Dedifferentiated amniotic fluid mesenchymal stem cell (primary cell): ENCODE measurements around the gene THAP4.
"Not testable (repeated sequence)": the region's sequence is repeated elsewhere in the genome, so short reads cannot be mapped to it uniquely, and the experiment has no call there.

Experiments
- DNase-seq: peaks from one replicate; pipeline ENCODE4 v3.0.0-alpha.2; 2016; ENCODE audit errors: extremely low spot score

The THAP4 gene

DNA sequence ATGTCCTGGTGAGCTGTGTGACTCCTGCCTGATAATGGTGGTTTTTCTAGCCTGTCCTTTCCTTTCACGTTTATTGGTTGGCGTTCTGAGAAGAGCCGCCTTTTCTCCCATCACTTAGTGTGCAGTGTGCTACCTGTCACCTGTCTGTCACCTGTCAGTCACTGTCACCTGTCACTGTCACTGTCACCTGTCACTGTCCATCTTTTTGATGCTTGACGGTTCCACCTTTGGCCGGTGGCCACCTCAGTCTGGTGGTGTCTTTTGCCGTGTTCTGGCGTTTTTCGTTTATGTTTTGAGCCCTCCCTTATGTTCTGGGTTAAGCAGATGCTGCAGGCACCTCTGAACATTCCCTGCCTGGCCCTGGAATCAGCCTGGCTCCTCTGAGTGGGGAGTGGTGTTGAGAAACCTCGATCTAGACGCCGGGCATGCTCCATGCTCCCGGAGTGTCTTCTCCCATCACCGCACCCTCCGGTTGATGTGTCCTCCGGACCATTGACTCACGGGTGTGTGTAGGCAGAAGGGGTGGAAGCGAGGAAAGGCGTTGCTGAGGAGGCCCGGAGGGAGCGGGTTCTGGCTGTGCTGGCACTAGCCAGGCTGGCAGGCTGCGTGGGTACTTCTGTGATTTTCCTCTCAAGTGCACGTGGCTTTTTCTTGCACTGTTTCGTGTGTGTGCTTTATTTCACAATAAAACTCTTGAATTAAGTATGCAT is 28.9 kb upstream of the THAP4 start:
- DNase-seq: no peak

DNA sequence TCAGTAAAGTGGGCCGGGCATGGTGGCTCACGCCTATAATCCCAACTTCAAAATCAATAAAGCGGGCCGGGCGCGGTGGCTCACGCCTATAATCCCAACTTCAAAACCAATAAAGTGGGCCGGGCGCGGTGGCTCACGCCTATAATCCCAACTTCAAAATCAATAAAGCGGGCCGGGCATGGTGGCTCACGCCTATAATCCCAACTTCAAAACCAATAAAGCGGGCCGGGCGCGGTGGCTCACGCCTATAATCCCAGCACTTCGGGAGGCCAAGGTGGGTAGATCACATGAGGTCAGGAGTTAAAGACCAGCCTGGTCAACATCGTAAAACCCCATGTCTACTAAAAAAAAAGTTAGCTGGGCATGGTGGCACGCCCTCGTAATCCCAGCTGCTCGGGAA is 25.8 kb upstream of the THAP4 start:
- not testable (repeated sequence) for DNase-seq

DNA sequence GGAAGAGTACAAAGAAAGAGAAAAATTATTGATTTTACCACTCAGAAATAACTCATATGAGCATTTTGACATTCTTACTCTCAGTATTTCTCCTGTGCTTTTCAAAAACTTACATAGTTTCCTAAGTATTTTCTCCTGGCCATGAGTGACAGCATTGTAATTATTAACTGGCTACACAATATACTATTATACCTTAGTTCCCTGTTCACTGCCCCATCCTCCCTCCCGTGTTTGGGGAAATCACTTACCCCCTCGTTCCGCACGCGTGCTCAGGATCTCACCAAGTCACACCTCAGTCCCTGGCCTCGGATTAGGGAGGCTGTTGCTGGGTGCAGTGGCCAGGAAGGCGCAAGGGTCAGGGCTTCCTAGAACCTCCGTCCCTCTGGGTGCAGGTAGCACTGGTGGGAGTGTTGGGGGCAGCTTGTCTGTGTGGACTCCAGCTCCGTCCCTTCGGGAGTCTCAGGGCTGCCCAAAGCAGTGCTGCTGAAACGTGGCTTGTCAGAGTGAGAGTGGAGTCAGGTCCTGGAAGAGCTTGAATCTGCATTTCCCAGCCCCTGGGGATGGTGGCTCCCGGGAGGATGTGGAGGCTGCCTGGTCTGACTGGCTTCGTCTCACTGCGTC is 23.7 kb upstream of the THAP4 start:
- no peak for DNase-seq

DNA sequence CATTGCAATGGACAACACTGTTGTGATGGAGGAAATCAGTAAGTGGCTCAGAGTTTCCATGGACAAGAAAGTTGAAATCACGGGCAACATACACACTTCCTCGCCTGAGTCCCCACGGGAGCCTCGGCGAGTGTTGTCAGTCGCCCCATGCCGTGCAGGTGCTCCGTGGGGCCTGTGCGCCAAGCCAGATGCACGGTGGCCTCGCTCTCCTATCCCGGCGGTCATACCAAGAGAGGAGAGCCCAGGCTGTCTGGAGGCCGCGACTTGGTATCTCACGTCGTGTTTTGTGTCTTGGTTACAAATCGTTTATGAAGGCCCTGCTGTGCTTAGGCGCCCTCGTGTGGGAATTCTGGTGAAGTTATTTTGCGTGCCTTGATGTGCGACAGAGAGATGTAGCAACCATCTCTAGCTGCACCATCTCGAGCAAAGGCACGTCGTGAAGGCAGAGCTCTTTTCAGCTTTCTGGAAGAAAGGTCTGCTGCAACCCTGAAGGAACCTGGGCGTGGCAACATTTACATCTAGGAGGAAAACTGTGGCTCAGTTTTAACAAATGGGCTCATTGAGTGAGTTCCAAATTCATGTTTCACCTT is 22.3 kb upstream of the THAP4 start:
- DNase-seq: peak; percentile 59

DNA sequence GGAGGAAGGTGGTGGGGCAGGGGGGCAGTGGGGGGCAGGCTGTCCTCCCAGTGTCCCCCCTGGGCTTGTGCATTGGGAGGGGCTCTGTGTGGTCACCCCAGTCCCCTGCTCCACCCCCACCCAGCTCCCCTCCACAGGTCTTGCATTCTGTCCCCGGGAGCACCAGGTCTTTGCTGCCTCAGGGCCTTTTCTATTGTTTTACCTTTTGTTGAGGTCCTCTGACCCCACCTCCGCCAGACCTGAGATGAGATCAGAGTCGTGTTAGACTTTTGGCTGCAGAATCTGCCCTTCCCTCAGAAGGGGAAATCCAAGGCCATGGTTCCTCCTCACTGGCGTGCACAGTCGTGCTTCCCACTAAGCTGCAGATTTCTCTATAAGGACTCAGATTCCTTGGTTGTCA is 21.3 kb upstream of the THAP4 start:
- no peak for DNase-seq

DNA sequence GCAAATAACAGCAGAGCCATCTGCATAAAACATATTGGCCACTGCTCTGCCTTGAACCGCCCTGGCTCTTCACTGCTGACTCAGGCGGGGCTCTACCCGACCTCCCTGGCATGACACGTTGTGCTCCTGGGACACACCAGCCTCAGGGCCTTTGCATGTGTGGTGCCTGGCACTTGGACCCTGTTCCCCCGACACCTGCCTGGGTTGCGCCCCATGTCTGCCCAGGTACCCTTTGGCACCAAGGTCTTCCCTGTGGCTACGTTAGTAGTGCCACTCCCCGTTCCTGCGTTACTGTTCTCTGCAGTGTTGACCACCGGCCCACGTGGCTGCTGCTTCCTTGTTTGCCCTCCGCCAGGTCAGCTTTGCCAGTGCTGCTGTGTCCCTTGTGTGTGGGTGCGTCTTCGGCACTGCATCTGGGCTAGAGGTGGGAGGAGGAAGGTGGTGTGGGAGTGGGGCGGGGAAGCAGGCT is 20.9 kb upstream of the THAP4 start:
- no peak for DNase-seq

DNA sequence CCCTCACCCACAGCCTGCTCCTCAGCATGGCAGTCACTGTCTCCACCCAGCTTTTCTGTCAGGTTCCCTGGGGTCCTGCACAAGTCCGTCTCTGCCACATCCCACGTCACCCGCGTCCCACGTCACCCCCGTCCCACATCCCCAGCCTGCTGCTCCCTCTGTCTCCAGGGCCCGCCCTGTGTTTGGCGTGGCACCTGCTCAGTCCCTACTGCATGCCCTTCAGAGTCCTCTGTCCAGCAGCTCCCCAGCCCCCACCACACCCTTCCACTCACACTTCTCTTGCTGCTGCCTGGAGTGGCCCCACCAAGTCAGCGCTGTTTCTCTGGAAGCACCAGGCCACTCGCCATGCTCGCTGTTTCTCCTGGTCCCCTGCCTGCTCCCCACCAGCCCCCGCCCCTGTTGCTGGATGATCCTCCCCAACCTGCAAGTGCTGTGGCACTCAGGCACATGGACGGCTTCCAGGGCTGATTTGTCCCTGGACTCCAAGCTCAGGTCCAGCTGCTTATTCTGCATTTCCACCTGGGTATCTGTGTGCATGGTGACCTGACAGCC is 19.3 kb upstream of the THAP4 start:
- DNase-seq: no peak

DNA sequence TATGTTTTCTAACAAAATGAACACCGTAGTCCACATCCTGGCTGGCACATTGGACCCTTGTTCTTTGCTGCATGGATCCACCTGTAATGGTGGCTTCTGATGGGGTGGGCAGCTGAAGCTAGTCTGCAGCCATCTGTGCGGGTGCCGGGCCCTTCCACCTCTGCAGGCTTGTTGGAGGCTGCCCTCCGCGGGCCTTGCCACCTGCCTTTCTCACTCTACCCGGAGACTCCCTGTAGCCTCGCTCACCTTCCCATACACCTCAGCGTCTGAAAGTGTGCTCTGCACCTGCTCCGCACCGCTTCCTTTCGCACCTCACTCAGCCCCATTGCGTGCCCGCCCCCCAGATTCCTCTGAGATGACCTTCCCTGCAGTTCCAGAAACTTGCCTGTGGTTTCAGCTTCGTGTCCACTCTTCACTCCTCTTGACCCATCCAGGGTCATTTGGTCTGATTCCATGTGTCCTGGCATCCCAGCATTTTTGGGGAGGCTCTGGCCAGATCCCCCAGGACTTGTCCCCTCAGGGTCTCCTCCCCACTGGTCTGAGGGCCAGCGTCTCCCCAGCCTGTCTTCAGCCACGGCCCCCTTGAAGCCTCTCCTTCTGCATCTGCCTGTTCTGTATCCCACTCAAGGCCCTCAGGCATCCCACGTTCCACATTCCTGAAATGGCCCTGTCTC is 18.7 kb upstream of the THAP4 start:
- no peak for DNase-seq

DNA sequence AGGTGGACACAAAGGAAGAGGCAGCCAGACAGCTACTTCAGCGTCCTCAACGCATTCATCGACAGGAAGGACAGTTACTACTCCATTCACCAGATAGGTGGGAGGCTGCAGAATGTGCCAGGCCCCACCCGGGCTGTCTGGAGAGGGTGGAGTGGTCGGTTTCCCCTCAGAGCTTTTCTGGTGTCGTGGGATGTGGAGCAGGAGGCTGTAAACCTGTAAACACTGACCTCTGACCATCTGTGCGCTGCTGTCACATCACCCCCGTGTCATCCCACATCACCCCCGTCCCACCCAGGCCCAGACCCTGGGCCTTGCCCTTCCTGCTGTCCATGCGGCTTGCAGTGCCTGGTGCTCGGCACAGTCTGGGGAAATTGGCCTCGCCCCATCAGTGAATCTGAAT is 17.6 kb upstream of the THAP4 start:
- DNase-seq: no peak

DNA sequence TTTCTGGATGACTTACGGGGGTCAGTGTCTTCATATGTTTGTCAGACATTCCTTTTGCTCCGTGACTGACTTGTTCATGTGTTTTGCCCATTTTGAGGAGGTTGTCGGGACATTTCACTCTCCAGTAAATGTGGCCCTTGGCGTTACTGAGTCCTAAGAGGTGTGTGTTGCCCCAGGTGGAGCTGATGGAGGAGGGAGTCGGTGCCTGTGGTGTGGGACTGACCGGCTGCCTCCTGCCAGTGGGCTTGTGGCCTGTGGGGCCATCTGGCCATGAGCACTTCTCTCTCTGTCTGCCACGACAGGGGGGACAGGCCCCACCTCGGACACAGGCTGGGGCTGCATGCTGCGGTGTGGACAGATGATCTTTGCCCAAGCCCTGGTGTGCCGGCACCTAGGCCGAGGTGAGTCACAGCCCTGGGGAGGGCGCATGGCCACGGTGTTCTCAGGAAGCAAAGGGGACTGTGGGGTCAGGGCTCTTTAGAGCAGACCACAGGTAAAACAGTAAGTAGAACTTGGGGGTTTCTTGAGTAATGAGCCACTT is 16.3 kb upstream of the THAP4 start:
- no peak for DNase-seq

DNA sequence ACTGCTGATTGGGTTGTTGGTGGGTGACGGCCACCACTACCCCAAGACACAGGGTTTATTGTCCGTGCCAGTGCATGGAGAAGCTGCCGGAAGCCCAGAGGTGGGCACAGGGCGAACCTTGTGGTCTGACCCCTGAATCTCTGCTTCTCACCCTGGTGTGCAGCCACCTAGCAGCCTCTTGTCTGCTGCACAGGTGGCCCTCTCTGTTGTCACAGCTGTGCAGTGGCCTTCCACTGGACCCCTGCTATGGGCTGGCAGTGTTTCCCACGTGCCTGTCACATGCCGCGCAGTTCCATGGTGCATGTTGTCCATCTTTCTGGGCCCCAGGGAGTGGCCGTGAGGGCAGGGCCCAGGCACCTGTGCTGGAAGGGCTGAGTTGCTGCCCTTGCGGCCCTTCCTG is 15.8 kb upstream of the THAP4 start:
- no peak for DNase-seq

DNA sequence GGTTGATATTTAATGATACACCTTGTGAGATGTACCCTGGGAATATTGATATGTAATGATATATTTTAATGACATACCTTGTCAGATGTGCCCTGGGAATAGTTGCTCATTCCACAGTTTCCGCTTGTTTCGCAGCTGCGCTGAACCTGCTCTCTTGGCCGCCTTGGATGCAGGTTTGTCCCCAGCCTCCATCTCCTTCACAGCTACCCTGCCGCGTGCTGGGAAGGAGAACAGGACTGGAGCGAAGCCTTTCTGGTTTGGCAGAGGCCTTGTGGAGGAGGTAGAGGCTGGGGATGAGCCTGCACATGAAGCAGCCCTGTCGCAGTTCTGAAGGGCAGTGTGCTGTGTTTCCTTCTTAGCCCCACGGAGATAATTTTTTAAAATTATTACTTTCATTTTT is 15.2 kb upstream of the THAP4 start:
- no peak for DNase-seq

DNA sequence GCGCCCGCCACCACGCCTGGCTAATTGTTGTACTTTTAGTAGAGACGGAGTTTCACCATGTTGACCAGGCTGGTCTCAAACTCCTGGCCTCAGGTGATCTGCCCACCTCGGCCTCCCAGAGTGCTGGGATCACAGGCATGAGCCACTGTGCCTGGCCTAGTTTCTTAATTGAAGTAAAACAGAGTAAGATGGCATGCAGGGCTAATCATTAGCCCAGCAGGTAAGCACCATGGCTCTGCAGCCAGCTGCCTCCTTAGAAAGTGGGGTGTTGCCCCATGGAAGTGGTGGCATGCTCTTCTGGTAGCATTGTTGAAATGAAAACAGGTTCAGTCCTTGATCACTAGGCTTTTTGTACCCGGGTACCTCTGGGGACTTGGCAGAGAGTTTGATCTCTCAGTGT is 13.0 kb upstream of the THAP4 start:
- DNase-seq: no peak

DNA sequence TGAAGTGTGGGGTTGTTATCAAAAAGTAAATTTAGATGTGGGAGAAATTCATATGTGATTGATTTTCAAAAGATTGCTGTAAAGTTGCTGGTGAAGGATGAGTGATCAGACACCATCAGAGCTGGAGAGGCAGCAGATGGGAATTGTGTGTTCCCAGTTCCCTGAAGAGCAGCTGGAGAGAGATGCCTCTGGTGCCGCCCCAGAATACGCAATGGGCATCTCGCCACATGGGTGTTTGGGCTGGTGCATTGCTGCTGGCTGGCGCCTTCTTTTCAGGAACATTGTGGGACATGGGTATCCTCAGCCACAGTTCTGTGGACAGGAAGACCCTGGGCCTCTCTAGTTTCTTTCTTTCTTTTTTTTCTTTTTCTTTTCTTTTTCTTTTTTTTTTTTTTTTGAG is 12.4 kb upstream of the THAP4 start:
- DNase-seq: no peak

DNA sequence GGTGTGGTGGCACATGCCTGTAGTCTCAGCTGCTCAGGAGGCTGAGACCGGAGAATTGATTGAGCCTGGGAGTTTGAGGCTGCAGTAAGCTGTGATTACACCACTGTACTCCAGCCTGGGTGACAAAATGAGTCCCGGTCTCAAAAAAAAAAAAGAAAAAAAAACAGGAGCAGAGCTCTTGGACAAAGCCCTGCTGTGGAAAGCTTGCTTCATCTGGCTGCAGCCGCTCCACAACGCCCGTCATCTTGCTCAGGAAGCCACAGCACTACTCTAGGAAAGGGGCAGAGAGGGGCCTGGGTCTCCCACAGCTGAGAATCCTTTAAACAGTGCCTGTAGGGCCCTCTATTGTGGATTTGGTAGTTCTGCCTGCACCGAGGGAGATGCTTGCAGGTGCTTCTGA is 11.5 kb upstream of the THAP4 start:
- DNase-seq: no peak

DNA sequence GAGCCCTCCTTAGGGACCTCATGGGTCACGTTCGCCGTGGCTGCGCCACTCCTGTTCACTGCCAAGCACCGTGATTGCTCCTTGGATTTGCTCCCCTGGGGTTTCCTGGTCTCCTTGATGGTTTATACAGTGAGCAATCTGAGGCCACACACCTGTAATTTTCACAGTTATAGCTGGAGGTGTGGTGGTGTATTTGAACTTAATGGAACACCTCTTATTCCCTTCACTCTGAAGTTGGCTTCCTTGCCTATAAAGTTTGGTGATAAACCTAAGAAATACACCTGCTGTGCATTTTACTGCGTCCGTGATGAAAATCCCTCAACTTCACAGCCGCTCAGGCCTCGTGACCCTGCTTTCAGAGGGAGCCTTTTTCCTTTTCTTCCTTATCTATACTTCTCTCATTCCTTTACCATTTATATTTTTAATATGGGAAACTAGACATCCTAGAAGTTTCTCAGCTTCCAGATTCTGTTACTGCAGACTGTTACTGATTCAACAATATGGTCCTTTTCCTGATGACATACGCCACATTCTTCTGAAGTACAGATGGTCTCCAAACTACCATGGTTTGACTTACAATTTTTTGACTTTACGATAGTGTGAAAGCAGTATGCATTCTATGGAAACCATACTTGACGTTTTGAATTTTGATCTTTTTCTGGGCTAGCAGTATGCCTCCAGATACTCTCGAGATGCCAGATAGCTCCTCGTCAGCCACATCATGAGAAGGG is 9.1 kb upstream of the THAP4 start:
- DNase-seq: no peak

DNA sequence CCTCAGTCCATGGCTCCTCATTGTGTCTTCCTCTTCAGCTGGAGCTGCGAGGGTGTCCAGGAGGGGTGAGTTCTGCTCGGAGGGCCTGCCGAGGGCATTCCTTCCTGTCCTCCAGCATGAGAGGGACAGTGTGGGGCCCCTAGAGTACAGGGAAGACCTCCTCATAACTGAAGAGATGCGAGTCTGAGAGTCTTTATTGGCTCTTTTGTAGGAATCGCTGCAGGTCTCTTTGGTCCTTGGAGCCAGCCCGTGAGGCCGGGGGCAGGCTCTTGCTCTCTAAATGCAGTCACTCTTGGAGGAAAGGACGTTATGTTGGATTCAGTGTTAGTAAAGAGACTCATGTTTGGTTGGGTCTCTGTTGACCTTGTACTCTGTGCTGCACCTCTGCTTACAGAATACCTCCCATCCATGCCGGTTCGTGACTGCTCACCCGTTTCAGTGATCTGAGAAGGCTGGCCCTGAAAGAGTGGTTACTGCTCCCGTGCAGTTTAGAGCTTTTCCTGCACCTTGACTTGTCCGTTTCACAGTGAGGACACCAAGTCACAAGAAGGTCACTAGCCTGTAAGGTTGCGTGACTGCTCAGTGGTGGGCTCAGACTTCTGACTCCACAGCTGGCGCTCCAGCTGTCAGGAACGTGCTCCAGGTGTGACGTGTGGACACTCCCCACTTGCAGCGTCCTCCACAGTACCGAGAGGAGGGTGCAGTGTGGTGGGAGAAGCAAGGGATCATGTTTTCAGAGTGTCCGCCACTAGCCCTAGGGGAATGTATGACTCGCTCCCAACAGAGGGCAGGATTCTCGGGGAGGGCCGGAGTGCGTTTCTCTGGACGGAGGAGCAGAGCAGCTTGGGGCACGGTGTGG is 8.3 kb upstream of the THAP4 start:
- no peak for DNase-seq

DNA sequence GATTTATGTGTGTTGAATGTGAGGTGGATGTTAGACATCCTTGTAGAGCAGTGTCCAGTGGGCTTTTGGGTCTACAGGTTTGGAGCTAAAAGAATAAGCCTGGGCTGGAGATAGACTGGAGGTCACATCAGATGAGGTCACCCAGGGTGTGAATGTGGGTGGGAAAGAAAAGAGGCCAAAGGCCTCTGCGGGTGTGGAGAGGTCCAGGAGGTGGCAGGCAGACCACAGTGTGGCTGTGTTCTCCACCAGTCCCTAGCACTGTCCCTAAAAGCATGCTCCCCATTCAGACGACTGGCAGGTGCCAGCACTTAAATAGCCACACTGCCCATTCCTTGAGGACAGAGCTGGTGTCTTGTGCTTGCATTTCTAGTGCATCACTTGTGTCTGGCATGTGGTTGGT is 4.7 kb upstream of the THAP4 start:
- DNase-seq: no peak

DNA sequence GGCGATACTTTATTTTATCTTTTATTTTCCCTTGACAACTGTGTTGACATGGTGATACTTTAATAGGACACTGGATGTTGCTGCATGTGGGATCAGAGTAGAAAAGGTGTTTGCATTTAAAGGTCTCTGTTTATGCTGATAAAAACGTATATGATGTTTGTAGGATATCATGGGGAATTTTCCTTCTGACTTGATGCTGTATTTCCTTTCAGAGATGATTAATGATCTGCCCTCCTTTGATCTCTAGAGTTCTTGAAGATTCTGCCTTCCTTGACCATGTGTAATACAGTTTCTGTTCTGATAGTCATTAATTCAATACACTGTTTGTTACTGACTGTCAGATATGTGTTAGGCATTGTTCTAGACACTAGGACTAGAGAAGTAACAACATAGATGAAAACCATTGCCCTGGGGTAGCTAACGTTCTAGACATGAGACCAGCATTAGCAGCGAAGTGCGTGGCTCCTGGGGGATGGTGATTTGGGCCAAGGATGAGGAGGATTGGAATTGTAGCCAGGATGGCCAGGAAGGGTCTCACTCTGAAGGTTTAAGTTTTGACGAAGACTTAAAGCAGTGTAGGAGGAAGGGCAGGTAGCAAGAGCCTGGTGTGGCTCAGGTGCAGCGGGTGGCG is 3.3 kb upstream of the THAP4 start:
- no peak for DNase-seq

DNA sequence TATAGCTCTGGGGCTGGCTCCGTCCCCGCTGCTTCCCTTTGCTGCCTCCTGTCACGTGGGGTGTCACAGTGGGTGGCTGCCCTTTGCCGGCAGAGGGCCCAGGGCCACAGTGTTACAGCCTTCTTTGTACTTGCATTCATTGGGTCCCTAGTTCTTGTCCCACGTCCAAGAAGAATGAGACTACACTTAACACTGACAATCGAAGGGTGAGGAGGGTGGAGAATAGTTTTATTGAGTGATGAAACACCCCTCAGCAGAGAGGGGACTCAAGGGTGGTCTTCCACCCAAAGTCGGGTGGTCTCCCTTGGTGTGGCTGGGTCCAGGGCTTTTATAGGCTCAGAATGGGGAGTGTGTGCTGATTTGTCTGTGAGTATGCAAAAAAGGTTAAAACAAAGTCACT is 2.4 kb upstream of the THAP4 start:
- no peak for DNase-seq
